ENCODE measurements around the gene LRP1B.

The LRP1B gene

DNA sequence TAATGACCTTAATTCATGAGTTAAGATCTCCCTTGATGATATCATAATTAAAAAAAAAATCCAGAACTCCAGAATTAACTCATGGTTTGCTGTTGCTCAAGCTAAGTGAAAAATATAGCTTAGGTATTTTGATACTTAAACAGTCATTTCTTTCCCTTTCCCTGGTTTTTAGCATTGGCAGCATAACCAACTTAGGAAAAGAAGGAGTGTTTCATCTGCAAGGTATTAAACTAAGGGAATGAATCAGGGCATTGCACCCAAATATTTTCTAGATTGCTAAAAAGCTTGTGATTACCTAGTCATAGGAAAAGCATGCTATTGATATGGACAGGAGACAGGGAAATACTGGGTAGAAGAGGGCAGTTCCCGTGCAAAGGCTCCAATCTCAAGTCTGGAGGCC is 207.2 kb downstream of the LRP1B start:
- no peaks in the 10 kb centered on the region for H3K27me3 ChIP-seq (ENCODE audit: insufficient read depth, low read depth)
- no peaks in the 10 kb centered on the region for H3K36me3 ChIP-seq (ENCODE audit: insufficient read depth)
- H3K79me2 ChIP-seq (ENCODE audit: insufficient read depth, low read depth): no peaks in the 10 kb centered on the region
- H3K4me3 ChIP-seq (IDR thresholded peaks at IDR 0.05; ENCODE audit: insufficient read depth, low read depth, low read length): no peak overlapping the region
- H4K20me1 ChIP-seq (ENCODE audit: insufficient read depth): no peaks in the 10 kb centered on the region
- no peak overlapping the region for H3K9ac ChIP-seq
- H2AFZ ChIP-seq (ENCODE audit: low read depth): no peak overlapping the region
- TF ChIP-seq, protein P1, sequence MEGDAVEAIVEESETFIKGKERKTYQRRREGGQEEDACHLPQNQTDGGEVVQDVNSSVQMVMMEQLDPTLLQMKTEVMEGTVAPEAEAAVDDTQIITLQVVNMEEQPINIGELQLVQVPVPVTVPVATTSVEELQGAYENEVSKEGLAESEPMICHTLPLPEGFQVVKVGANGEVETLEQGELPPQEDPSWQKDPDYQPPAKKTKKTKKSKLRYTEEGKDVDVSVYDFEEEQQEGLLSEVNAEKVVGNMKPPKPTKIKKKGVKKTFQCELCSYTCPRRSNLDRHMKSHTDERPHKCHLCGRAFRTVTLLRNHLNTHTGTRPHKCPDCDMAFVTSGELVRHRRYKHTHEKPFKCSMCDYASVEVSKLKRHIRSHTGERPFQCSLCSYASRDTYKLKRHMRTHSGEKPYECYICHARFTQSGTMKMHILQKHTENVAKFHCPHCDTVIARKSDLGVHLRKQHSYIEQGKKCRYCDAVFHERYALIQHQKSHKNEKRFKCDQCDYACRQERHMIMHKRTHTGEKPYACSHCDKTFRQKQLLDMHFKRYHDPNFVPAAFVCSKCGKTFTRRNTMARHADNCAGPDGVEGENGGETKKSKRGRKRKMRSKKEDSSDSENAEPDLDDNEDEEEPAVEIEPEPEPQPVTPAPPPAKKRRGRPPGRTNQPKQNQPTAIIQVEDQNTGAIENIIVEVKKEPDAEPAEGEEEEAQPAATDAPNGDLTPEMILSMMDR (conservative IDR thresholded peaks at IDR 0.05; ENCODE audit: low read depth, low read length): no peak
- H3K4me2 ChIP-seq: no peak overlapping the region
- H3K4me1 ChIP-seq (ENCODE audit: low read depth, poor library complexity, severe bottlenecking): no peaks in the 10 kb centered on the region
- no peak overlapping the region for H3K27ac ChIP-seq

DNA sequence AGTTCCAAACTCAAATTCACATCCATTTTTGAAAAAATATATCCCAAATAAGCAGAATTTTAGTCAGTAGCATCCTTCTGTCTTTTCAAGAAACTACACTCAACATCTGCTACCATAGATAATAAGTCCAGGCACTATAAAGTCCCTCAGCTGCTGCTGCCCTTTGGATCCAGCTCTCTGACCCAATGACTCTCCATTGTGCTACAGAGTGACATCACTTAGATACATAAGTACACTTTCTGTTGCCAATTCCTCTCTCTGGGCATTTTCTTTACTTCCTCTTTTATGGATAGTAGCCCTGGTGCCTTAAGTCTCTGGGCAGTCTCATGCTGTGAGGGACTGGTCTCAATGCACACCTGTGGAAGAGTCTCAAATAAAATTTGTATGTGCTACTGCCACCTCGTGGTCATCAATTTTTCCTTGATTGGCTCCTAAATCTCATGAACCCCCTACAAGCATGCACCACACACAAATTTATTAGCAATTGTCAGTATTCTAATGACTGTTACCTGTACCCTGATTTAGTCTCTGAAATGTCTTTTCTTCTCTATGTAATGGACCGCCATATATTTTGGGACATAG is 219.2 kb downstream of the LRP1B start:
- Histone ChIP-seq H3K4me1 (ENCODE audit: low read depth, poor library complexity, severe bottlenecking) (no peaks in the 10 kb centered on the region), H4K20me1 (ENCODE audit: insufficient read depth) (no peaks in the 10 kb centered on the region), H3K4me3 (IDR thresholded peaks at IDR 0.05; ENCODE audit: insufficient read depth, low read depth, low read length) (no peak overlapping the region), H3K9ac (no peak overlapping the region), H3K4me2 (no peak overlapping the region), H2AFZ (ENCODE audit: low read depth) (no peak overlapping the region), H3K27ac (no peak overlapping the region), H3K27me3 (ENCODE audit: insufficient read depth, low read depth) (no peaks in the 10 kb centered on the region), H3K36me3 (ENCODE audit: insufficient read depth) (no peaks in the 10 kb centered on the region), H3K79me2 (ENCODE audit: insufficient read depth, low read depth) (no peaks in the 10 kb centered on the region)
- TF ChIP-seq, protein P1 (conservative IDR thresholded peaks at IDR 0.05; ENCODE audit: low read depth, low read length): peak; percentile 55

DNA sequence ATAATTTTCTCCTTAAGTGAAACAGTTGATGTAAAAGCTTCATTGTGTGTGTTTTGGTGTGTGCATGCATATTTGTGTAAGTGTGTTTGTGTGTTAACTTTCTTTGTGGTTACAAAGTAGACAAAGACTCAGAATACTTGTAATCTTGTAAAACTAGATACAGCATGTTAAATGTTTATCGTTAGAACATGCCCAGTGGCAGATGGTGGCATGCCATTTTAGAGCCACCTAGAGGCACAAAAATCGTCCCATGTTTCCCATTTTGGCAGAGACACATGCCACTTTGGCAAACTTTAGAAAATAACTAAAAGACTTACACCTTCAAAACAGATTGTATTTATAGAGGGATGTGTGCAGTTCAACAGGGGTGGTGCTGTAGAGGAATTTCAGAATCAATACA is 224.1 kb downstream of the LRP1B start:
- H3K27me3 ChIP-seq (ENCODE audit: insufficient read depth, low read depth): no peaks in the 10 kb centered on the region
- H3K36me3 ChIP-seq (ENCODE audit: insufficient read depth): no peaks in the 10 kb centered on the region
- H4K20me1 ChIP-seq (ENCODE audit: insufficient read depth): no peaks in the 10 kb centered on the region
- H3K27ac ChIP-seq: no peak overlapping the region
- no peaks in the 10 kb centered on the region for H3K4me1 ChIP-seq (ENCODE audit: low read depth, poor library complexity, severe bottlenecking)
- no peak overlapping the region for H3K9ac ChIP-seq
- TF ChIP-seq, protein P1 (conservative IDR thresholded peaks at IDR 0.05; ENCODE audit: low read depth, low read length): no peak
- no peak overlapping the region for H3K4me3 ChIP-seq (IDR thresholded peaks at IDR 0.05; ENCODE audit: insufficient read depth, low read depth, low read length)
- no peak overlapping the region for H3K4me2 ChIP-seq
- no peaks in the 10 kb centered on the region for H3K79me2 ChIP-seq (ENCODE audit: insufficient read depth, low read depth)
- no peak overlapping the region for H2AFZ ChIP-seq (ENCODE audit: low read depth)

DNA sequence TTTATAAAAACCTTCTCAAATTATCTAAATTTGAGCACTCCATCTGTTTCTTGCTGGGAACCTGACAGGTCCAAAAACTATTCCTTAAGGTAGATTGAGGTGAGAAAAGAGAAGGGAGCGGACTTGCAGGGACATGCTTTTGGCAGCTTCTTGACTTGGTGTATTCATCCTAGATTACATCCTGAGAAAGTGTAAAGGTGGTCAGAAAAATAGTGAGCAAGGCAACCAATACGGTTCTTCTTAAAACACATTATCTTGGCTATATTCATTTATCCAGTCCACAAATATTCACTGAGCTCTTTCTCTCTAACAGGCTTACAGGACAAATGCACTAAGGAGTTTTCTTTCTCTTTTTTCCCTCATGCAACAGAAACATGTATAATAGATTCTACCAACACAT is 230.0 kb downstream of the LRP1B start:
- no peaks in the 10 kb centered on the region for H3K27me3 ChIP-seq (ENCODE audit: insufficient read depth, low read depth)
- no peak overlapping the region for H3K4me3 ChIP-seq (IDR thresholded peaks at IDR 0.05; ENCODE audit: insufficient read depth, low read depth, low read length)
- no peaks in the 10 kb centered on the region for H3K79me2 ChIP-seq (ENCODE audit: insufficient read depth, low read depth)
- no peaks in the 10 kb centered on the region for H3K4me1 ChIP-seq (ENCODE audit: low read depth, poor library complexity, severe bottlenecking)
- TF ChIP-seq, protein P1 (conservative IDR thresholded peaks at IDR 0.05; ENCODE audit: low read depth, low read length): no peak
- H3K9ac ChIP-seq: no peak overlapping the region
- H3K27ac ChIP-seq: no peak overlapping the region
- no peak overlapping the region for H2AFZ ChIP-seq (ENCODE audit: low read depth)
- no peaks in the 10 kb centered on the region for H4K20me1 ChIP-seq (ENCODE audit: insufficient read depth)
- no peaks in the 10 kb centered on the region for H3K36me3 ChIP-seq (ENCODE audit: insufficient read depth)
- no peak overlapping the region for H3K4me2 ChIP-seq

All from KMS-11 (cell line).